ENCODE data around the gene MCF2L.

The MCF2L gene

DNA sequence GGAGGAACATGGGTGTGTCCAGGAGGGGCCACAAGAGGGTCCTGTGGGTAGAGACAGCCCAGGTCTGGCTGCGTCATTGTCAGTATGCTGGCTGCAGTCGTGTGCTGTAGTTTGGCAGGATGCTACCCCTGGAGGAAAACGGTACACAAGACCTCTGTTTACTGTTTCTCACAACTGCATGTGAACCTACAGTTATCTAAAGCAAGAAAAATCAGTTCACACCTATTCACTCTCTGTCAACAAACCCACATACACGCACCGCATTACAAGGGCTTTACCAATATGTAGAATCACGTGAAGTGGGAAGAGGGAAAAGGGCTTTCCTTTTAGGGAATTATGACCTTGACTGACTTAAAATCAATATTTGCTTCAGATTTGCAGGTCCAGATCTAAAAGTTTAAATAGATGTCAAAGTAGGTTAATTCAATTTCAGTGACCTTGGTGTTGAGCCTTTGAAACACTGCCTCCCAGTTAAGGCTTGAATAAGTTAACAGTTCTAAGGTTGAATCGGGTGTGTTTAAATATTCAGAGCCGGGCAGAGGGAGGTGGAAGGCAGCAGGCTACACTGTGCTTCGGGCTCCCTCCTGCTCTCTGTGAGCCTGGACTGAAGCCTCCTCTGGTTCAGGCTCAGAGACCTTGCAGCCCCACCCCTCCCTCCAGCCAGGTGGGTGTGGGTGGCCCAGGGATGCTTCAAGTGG, 17.2 kb upstream of the MCF2L start:
- DNase-seq (ENCODE audit: low read depth), result no peak

DNA sequence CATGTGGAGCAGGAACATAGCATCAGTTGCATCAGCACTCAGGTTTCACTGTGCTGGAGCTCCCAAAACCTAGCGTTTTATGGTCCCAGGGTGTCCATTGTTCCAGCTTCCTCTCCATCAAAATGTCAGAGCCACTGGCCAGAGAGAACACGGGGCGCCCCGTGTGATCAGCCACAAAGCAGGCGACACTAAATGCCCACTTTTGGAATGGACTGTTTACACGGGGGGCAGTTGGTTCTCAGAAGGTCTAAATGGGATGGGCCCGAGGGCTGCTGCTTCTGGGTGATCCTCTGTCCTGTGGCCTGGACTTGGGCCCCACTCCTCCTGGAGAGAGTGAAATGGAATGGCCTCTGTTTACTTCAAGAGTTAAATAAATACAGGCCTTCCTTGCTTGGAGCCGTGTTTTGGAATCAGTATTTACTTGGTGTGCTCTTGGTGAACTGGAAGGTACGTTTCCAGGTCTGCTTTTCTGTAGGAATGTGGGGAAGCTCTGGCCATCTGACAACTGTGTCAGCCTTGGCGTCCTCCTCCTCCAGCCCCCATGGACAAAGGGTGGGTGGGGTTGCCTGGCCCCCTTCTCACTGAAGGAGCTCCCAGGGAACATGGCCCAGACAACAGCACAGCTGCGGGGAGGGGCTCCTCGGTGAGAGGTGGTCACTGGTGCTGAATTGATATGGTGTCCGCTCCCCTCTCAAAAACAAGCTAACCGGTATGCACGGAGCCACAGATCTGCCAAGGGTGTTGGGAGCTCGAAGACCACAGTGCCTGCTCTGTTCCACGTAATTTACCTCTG, 16.1 kb upstream of the MCF2L start:
- DNase-seq (ENCODE audit: low read depth), result no peak

DNA sequence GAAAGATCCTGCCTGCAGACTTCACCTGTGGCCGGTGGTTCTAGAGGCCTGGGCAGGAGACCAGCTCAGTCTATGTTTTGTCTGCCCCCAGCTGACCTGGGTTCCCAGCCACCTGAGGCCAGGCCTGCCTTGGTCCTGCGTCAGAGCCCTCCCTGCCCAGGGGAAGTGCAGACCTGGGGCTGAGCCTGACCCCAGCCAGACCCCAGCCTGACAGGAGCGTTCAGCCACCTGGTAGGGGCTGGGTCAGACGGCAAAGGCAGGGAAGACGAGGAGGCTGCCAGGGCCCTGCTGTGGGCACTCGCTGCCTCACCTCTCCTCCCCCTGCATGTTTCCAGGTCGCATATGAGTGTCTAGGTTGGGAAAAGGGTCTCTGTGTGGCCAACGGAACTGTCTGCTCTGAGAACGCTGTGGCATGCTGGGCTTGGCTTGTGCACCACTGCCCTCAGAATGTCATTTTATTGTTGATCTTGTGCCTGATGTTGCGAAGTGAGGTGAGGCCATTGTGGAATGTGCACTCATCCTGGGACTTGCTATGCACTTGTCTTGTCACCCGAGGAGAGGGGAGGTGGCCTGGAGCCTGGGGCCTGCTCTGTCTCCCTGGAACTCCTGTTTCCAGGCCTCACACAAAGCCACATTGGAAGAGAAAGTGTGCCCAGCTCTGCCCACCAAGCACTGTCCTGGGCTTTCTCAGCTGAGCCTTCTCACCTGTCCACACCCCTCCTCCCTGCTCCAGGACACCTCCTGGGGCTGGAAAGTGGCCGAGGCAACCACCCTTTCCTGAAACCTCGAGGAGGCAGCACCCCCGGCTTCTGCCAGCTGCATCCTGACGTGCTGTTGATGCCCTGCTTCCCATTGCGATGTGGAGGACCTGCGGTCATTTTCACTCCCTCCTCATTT, 15.2 kb upstream of the MCF2L start:
- no peak for DNase-seq (ENCODE audit: low read depth)

- no peak for DNase-seq (ENCODE audit: low read depth)
Measured at GRCh38 chr13:112954488-112955270, 14.3 kb upstream of the MCF2L start.

- DNase-seq (ENCODE audit: low read depth), result no peak
Measured at GRCh38 chr13:112955271-112955937, 13.6 kb upstream of the MCF2L start.

DNA sequence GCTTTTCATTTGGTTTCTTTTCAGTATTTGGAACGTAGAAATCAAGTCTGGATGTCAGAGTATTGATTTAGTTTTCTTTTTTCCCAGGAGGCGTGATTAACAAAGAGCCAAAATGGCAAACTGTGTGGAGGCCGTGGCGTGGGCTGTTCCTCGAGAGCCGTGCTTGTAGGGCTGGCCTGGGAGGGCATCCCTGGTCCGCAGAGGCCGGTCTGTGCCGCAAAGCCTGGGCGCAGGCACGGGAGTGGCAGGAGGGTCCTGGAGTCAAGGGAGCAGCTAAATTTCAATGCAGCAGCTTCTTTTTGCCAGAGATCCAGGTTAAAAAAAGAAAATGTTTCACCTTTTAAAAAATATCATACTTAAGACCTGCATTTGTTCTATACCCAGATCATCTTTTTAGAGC, 13.1 kb upstream of the MCF2L start:
- DNase-seq (ENCODE audit: low read depth), result no peak

DNA sequence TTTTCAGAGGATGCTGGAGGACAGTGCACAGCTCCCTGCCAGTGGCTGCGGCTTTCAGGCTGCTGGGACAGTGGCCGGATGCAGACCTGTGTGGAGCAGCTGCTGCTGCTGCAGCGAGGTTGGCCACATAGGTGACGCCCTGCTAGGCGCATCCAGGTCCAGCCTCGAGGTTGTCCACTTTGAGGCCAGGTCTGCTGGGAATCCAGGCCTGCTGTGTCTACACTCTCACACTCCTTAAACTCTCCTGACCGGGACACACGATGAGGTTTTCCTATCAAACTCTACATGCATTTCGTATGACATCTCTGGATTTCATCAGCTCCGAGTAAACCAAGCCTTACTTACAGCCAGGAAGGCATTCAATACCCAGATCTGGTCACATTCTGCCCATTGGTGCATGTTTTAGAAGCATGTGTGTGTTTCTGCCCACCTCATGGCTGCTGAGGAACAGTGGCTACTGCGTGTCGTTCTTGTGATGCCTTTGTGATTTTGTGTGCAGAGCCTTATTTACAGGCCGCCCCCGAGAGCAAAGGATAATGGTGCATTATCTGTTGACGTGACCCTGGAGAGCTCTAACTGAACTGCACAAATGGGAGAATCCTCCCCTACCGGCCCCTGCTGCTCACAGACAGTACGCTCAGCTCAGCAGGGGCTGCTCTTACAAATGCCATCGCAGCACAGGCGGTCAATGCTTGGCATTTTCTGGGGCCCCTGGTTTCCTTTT, 12.3 kb upstream of the MCF2L start:
- no peak for DNase-seq (ENCODE audit: low read depth)

- no peak for DNase-seq (ENCODE audit: low read depth)
Measured at GRCh38 chr13:112957295-112957677, 11.7 kb upstream of the MCF2L start.

DNA sequence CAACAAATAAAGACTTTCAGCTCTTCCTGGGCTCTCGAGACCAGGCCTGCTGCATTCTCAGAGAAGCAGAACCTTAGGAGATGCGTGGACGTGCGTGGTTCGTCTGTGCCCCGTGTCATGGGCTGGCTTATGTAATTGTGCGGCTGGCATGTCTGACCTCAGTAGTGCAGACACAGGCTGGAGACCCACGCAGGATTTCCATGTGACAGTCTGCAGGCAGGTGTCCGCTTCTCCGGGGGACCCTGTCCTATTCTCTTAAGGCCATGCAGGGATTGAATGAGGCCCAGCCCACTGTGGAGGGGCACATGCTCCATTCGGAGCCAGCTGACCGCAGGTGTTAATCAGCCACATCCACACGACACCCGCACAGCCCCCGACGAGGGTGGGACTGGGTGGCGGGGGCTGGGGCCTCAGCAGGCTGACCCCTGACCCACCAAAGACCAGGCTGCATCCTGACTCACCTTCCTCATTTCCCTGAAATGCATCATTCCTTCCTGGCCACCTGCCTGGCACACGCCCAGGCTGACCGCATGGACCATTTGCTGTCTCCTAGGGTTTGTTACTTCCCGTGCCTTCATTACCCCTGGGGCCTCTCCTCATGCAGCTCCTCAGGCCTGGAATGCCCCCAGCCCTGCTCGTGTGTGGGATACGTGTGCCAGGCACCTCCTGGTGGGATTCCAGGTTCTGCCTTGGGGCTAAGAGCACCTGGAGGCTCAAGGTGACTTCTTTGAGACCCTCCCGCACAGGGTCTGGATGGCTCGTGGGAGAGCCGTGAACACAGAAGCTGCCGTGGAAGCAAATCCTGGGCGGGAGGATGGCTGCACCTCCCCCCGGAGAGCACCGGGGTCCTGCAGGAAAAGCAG, 10.7 kb upstream of the MCF2L start:
- no peak for DNase-seq (ENCODE audit: low read depth)

- no peak for DNase-seq (ENCODE audit: low read depth)
Measured at GRCh38 chr13:112959206-112959605, 9.8 kb upstream of the MCF2L start.

DNA sequence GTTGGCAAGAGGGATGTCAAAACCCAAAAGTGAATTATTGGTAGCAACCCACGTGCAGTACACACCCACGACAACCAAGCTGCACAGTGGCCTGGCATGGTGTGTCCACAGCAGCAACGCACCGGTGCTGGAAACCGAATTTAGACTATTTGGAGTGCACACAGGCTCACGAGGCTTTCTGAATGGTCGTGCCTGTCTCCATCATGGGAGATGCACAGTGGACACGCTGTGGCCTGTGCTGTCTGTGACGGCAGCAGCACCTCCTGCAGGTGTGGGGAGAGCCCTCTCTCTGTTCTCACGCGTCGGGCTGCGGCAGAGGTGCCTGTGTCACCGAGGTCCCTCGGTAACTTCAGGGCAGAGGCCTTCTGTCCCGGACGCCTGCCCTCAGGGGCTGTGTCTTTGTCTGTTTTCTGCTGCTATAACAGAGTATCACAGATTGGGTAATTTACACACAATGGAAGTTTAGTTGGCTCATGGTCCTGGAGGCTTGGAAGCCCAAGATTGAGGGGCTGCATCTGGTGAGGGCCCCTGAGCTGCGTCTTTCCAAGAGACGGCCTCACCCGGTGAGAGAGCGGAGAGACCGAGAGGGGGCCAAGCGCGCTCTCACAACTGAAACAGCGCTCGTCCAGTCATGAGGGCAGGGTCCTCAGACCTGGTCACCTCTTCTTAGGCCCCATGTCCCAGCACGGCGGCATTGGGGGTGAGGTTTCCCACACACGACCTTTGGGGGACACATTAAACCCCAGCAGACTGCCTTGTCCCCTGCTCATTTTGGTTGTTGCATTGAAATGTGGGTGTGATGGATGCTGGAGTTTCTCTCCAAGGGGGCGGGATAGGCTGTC, 9.1 kb upstream of the MCF2L start:
- DNase-seq (ENCODE audit: low read depth), result no peak

- no peak for DNase-seq (ENCODE audit: low read depth)
Measured at GRCh38 chr13:112960706-112961105, 8.3 kb upstream of the MCF2L start.

DNA sequence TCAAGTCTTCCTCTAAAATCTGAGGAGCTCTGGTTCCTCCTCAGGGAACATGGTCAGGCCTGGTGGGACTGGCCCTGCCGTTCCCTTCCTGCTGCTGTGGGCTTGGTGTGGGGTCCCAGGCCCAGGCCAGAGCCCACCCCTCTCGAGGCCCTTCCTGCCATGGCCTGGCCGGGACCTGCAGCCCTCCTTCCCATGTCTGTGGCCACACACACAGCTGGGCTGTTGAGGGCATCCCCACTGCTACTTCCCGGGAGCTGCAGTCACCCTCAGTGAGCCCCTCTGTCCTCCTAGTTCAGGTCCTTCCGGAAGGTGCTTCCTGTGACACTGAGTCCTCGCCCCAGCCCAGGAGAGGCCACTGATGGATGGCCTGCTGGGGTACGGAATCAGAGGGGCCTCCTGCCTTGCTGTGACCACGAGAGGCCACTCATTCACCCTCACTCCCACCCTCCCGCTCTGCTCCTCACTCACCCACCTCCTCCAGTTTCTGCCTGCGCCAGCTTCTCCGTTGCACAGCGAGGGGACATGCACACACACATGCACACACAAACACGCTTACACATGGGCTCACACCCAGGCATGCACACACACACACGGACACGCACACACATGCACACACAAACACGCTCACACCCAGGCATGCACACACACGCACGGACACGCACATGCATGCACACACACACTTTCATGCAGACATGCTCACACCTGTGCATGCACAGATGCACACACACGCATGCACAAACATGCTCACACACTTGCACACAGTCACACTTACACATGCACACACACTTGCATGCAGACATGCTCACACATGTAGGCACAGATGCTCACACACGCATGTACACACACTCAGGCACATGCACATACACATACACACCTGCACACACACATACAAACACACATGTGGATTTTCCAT, 7.3 kb upstream of the MCF2L start:
- no peak for DNase-seq (ENCODE audit: low read depth)

GRCh38 chr13:112962396-112962795, 6.6 kb upstream of the MCF2L start:
- no peak for DNase-seq (ENCODE audit: low read depth)

GRCh38 chr13:112962911-112963625, 5.9 kb upstream of the MCF2L start:
- DNase-seq (ENCODE audit: low read depth), result no peak

GRCh38 chr13:112963641-112964040, 5.4 kb upstream of the MCF2L start:
- DNase-seq (ENCODE audit: low read depth), result no peak

GRCh38 chr13:112964971-112965492, 4.0 kb upstream of the MCF2L start:
- DNase-seq (ENCODE audit: low read depth), result no peak

All from amniotic epithelial cell (primary cell).